ENCODE results near the gene FYN. TPM values are rescaled to one million over a fixed set of nuclear protein-coding genes. Genes with fewer than 3 reads are reported as not detected.
"Not testable (repeated sequence)": the region's sequence is repeated elsewhere in the genome, so short reads cannot be mapped to it uniquely, and the experiment has no call there.

The FYN gene
- total RNA-seq, 1 experiment from 2014 or later: 95.8 TPM

- DNase-seq (ENCODE audit: low read depth): peak; percentile 79
Observed at GRCh38 chr6:111791415-111791814, 81.8 kb downstream of the FYN start.

GRCh38 chr6:111789598-111789997 lies 83.7 kb downstream of the FYN start:
- peak; percentile 75 for DNase-seq (ENCODE audit: low read depth)

- DNase-seq (ENCODE audit: low read depth): no peak
Observed at GRCh38 chr6:111788379-111789276, 84.6 kb downstream of the FYN start.

GRCh38 chr6:111786151-111786550 lies 87.1 kb downstream of the FYN start:
- DNase-seq (ENCODE audit: low read depth): not testable (repeated sequence)

DNA sequence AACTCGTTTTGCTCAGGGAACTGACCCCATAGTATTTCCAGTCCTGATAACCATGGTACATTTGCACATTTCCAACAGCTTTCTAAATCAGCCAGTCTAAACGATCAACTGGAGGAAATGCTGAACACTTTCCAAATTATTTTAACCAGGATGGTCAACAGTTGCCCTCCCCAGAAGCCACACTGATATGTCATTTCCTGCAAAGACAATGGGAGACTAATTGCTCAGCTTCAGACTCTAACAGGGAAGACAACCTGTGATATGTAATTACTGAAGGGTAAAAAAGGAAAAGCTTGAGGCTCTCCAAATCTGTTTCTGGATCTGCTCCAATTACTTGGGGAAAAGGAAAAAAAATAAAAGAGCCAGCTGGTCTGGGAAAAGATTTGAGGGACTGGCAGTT lies 88.8 kb downstream of the FYN start:
- DNase-seq (ENCODE audit: low read depth): no peak

GRCh38 chr6:111782887-111783466 lies 90.3 kb downstream of the FYN start:
- no peak for DNase-seq (ENCODE audit: low read depth)

DNA sequence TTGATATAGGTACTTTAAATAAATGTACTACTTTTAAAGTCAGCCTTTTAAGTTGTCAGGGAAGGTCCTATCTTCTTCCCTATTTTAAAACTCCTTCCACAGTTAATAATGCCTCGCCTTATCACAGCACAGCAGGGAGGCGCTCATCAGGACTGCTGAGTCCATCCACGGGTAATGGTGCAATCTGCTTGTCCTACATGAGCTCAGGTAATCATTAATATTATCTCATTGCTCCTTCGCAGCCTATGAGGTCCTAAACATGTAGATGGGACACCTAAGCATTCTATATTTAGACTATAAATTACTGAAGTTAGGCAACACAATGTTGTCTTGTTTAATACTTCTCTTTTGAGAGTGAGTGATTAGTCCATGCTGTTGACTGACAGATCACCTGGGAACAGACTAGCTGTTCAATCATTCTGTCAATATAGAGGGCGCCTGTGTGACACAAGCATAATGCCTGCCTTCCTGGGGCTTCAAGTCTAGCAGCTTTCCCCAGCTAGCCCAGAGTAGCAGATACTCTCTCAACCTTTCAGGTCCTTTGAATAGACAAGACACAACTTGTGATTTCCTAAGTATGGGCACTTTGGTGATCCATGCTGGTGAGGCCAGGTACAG lies 91.0 kb downstream of the FYN start:
- no peak for DNase-seq (ENCODE audit: low read depth)

DNA sequence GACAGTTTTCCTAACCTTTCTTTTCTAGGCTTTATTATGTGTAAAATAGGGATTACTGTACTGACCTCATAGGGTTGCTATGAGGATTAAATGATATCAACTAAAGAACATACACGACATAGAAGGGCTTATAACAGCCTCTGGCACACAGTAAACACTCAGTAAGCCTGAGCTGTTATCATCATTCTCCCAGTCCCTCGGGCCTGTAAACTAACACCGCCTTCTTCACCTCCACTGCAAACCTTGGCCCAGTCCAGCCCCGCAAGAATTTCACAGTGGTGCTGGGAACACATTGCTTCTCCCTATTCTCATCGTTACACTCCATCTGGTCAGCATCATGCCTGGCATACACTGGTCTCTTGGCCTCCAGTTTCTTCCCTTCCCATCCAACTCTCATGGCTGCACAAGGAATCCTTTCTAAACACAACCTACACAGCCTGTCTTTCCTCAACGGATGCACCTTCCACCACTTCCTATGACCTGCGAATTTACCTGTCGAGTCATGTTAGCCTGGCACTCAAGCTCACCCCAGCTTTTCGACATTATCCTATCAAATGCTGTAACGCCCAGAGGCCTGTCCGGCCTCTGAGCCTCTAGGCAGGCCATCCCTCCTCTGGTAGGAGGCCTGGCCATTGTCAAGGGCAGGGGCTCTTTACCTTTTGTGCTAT lies 92.1 kb downstream of the FYN start:
- DNase-seq (ENCODE audit: low read depth): peak; percentile 30

DNA sequence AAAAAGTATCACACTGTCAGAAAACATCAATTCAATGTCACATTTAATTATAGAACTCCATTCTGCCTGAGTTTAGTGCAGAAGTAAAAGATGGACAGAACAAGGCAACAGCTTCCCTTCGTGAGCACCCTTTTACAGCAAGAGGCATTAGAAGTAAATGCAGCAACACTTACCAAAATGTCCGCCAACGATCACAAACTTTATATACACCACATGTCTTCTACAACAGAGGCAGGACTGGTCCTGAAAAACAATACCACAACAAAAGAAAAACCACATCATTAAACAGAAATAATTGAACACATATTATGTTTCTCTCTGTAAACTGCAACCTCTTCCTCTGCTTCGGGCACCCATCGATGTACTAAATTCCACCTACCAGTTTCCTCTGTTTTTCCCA lies 92.9 kb downstream of the FYN start:
- DNase-seq (ENCODE audit: low read depth): no peak

DNA sequence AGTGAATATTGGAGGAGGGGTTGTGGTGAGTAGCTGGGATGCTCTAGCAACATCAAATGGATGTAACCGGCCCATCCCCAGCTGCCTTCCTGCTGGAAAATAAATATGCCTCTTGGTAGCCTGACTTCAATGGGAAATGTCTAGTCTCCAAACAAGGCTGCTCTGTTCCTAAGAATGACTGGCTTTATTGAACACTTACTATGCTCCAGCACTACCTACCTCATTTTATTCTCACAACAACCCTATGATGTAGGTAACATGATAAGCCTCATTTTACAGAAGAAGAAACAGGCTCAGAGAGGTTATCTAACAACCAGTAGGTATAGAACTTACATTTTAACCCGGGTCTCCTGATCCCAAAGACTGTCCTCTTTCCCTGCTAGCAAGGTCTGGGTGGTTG lies 93.6 kb downstream of the FYN start:
- no peak for DNase-seq (ENCODE audit: low read depth)

GRCh38 chr6:111779031-111779430 lies 94.2 kb downstream of the FYN start:
- no peak for DNase-seq (ENCODE audit: low read depth)

GRCh38 chr6:111777357-111777756 lies 95.9 kb downstream of the FYN start:
- peak; percentile 50 for DNase-seq (ENCODE audit: low read depth)

DNA sequence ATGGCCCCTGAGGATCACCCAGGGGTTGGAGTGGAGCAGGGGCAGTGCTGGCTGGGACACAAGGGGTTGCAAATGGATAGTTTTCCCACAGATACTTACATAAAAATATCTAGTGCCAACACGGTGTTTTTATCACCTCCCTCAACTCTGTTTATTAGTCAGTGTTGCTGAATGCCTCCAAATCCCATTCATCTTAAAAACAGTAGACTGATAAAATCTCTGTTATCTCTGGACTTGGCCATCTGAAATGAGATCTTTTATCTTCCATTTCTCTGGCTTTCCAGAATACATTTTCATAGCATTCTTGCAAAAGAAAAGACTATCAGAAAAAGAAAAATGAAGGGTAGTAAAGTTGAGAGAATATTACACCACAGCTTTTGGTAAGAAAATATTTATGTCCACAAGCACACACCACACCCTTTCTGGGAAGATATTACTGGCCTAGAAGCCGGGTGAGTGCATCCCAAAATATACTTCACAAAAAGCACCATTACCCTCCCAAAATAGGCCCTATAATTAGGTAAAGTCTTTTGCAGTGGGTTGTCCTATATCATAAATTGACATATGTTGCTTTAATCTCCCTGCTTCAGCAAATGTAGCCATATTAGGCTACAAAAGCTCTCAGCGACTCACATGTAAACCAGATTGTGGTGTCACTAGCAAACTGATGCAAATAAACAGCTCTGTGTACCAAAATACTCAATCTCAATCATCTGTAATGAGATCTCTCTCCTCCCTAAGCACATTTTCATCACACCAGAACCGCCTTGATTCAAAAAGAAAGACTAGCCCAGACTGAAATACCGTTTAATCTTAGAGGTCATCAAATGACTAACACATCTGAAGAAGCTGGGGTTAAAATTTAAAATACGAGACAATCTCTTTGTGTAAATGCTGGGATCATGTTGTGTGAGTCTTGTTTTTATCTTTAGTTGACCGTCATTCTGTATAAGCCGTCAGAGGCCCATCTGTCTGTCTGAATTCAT lies 96.7 kb downstream of the FYN start:
- peak; percentile 49 for DNase-seq (ENCODE audit: low read depth)

DNA sequence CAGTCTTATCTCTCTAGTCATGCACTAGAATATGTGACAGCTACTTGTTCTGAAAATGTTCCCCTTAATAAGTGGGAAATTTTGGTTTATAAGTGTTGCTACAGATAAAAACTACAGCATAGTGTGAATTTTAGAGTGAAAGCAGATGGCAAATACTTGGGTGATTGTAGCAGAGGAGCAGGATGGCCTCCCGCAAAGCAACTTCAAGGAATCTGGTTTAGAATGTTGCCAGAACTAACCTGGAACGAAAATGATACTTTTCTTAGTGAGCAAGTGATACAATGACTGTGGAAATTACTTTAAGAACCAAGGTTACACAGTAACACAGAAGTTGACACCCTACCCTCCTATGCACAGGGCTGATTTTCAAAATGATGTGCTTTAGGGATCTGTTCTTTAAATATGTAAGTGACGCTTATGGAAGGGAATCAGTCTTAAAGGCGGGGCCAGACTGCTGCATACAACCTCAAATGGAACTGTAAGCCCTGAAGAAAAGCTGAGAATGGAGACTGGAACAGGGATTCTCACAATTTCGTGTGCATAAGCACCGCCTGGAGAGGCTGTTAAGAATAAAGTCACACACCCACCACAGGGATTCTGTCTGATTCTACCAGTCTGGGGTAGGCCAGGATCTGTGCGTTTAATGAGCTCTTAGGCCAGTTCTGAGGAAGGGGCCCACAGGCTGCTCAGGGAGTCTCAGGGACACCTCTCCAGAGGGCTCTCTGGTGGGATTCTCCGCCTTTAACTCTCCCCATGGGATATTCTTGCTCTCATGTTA lies 97.9 kb downstream of the FYN start:
- no peak for DNase-seq (ENCODE audit: low read depth)

DNA sequence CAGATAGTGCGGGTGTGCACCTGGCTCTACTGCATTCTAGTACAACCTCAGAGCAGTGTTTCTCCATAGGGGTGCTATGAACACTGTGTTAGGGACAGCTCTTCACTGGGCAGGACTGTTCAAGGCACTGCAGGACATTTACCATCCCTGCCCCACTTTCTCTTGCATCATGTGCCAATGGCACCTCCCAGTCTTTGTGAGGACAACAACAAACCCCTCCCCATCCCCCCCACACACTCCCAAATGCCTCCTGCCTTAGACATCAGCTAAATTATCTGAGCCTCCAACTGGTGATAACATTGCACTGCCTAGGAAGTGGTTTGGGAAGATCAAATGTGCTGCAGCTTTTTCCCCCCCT lies 98.9 kb downstream of the FYN start:
- DNase-seq (ENCODE audit: low read depth): peak; percentile 38

DNA sequence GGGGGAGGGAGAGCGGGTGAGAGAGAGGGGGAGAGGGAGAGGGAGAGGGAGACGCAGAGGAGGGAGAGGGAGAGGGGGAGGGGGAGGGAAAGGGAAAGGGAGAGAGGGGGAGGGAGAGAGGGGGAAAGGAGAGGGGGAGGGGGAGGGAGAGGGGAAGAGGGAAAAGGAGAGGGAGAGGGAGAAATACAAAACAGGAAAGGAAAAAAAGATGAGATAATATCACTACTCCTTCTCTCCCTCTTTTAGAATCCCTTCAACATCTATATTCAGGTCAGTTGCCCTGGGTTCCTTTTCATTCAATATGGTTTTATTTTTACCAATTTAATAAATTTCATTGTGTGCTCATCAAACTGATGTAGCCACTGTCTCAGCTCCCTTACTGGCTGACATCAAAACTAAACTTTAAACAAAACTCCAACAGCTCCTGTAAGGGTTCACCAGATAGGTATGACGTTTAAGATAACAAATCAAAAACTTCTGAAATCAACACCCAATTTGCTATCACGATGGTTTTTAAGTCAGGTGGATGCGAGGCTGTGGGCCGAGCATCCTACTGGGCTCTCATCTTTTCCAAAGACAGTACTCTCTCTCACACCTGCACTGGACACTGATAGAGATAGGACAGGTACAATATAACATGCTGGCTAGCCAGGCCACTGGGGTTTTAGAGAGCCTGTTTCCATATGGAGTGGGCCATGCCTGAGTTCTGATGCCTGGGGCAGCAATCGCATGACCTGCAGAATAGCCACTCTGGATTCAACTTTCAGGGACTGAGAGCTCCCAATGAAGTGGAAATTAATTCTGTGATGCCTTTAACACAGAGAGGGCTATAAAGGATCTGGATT lies 99.5 kb downstream of the FYN start:
- no peak for DNase-seq (ENCODE audit: low read depth)

GRCh38 chr6:111772381-111772780 lies 100.9 kb downstream of the FYN start:
- DNase-seq (ENCODE audit: low read depth): no peak

GRCh38 chr6:111771629-111772028 lies 101.6 kb downstream of the FYN start:
- DNase-seq (ENCODE audit: low read depth): no peak

DNA sequence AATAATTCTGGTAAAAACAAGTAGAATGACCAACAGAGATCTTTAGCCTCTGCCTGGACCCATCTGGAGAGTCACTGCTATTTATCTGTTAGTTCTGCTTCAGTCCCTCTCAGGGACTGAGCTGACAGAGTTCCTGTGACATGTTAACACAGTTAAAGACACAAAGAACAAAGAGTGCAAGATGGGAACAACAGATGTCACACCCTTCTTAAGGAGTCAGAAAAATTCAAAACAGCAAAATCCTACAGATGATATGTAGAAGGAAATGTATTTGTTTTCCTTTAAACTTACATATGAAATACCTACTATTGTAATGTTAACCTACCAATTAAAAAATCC lies 102.2 kb downstream of the FYN start:
- DNase-seq (ENCODE audit: low read depth): no peak

All from LHCN-M2 (cell line).